GM21390 (cell line): Measurements from ENCODE around the gene TNFSF13.
"Not testable (repeated sequence)": the region's sequence is repeated elsewhere in the genome, so short reads cannot be mapped to it uniquely, and the experiment has no call there.

Source experiments
- ATAC-seq: cut with Tn5 transposase; IDR thresholded peaks from one replicate; pipeline ENCODE4 v1.9.1; 2021; ENCODE audit not compliant: unreplicated experiment

The TNFSF13 gene

DNA sequence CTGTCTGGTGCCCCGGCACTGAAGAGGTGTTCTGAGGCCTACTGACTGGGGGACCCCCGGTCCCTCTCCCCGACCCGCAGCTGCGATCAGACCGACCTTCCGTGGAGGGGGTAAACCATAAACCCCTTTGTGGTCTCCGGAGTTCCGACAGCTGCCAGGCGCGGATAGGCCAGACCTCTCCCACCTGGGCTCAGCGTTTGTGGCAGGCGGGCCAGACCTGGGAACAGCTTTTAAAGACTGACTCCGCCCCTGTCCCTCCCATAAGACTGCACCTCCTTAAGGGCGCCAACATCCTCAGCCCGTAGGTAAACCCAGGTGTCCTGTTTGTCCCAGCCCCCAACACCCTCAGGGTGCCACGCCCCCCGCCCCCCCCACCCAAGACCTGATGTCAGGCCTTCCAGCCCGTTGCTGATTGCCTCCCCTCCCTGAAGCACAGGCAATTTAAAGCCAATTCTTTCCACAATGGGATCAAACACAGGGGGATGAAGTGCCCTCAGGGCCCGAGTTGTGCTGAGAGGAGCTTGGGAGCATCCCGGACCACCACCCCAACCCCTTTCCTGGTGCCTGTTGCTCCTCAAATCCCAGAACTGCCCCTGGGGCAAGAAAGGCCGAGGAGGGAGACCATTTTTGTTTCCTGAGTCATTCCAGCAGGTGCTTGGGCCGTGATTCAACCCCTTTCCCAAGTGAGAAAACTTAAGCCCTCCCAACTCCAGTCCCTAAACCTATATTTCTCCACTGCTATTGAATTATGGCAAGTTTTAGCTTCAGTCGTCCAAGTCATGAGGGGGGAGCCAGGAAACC is 31.5 kb downstream of the TNFSF13 start, which contains the start of gene SOX15:
TSS of gene SOX15 (minus strand) at position 204 of the 801 bp plus-strand sequence. CDS start 418 bp downstream, outside the sequence.
- no peak for ATAC-seq

DNA sequence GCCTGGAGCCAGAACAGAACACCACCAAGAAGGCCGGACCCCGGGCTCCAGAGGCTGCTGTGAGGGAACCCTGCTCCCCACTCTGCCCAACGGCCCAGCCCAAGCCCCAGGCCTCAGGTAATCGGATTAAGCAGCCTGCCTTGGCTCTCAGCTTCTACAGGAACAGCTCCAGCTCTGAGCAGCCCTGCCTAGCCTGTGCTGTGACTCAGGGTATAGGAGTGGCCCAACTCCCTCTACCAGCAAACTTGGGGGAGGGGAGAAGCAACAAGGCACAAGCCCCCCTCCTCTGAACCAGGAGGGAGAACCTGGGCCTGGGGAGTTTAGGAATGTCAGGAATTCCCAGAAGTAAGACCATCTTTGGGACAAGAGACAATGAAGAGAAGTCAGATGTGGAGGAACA is 32.2 kb downstream of the TNFSF13 start:
- ATAC-seq = no peak

DNA sequence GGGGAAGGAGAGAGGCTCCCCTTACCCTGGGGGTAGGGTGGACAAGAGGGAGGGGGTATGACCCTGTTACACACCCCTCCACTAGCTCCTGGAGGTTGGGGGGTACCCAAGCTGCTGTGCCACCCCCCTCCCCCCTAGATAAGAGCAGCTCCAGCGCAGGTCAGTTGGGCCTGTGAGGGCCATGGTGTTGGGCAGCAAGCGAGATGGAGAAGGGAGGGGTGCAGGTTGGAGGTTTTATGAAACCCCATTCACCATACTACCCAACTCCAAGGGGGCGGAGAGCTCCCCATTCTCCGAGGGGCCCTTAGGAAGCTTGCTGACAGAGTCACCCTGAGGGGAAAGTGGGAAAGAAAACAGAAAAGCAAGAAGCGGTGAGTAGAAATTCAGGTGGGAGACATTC is 33.0 kb downstream of the TNFSF13 start:
- no peak for ATAC-seq

DNA sequence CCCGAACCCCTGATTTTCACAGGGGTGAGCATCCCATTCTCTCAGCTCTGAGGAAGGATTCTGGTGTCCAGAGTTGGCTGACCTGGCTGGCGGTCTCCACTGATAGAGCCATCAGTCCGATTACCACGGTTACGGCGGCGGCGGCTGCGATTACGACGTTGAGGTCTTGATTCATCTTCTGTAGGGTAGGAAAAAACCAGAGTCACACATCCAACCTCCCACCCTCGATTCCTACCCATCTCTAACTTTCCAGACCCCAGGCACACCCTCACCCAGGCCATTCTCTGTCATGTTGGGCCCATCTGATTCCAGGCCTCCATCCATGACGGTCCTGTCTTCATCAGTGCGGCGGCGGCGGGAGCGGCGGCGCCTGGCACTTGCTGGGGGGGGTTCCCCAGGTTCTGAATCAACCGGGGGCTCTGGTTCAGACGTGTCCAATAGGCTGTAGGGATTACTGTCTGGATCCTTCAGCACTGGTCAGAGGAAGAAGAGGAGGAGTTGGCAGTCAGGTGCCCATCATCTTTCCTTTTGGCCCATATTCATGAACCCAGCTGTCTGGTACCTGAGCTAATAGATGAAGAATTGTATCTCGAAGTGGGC is 34.0 kb downstream of the TNFSF13 start:
- ATAC-seq = no peak

DNA sequence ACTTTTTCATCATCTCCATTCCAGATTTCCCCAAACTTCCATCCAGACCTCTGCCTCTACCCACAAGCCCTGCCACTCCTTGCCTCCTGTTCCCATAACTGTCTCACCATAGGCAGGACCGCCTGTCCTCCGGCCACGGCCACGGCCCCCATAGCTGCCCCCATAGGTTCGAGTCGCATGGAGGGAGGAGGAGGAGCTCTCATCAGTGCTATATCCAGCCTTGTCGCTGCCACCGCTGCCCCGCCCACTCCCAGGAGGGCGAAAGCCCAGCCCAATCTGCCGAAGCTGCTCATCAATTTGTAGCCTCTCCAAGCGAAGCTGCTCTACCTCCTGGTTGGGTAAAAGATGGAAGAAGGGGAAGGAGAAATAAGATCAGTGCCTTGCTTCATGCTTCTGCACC is 34.7 kb downstream of the TNFSF13 start:
- no peak for ATAC-seq

DNA sequence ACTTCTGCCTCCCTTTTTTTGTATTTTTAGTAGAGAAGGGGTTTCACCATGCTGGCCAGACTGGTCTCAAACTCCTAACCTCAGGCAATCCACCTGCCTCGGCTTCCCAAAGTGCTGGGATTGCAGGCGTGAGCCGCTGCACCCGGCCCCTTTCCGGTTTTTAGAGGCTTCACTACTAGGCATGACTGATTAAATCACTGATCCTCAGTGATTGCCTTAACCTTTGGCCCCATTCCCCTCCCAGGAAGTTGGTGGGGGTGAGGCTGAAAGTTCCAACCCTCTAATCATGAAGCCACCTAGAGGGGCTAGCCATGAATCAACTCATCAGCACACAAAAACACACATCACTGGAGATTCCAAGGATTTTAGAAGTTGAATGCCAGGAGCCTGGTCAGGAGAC is 39.0 kb downstream of the TNFSF13 start:
- ATAC-seq = not testable (repeated sequence)

DNA sequence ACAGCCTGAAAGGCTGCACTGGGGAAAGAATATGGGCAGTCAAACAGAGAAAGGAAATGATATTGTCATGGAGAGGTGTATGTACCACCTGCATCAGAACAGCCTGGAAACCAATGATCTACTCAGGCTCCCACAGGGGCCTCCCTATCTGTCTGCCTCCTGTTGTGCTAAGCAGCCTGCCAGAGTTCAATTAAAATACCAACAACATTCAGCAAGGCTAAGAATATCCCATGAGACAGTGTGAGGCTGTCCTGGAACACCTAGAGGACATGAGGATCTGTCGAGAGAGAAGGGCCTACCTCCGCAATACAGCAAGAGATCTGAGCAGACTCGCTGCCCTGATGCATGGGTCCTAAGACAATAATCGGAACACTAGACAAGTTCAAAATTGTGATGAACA is 47.7 kb downstream of the TNFSF13 start:
- ATAC-seq = no peak

DNA sequence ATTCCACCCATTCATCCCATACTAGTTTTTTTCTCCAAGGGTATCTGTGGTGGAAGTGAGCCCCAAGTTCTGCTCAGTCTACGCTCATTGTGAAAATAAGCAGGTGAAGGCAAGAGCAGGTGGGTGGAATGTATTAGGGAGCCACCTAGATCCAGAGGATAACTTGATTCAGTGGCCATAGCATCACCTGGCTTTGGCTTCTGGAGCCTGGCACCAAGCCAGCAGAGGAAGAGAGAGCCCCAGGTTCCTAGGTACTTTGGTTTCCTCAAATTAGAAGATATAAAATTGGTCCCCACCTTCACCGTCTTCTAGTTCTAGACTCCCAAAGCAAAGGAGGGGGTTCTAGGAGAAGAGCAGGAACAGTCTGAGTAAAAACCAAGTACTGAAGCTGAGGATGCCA is 52.1 kb downstream of the TNFSF13 start:
- ATAC-seq = no peak
